ENCODE measurements around the gene MAGEH1. TPM values are rescaled to one million over a fixed set of nuclear protein-coding genes. Genes with fewer than 3 reads are reported as not detected.
"Not testable (repeated sequence)": the region's sequence is repeated elsewhere in the genome, so short reads cannot be mapped to it uniquely, and the experiment has no call there.

MAGEH1 gene
- total RNA-seq, 2 donors from 2014 or later, result 38.3 to 97.9 TPM

DNA sequence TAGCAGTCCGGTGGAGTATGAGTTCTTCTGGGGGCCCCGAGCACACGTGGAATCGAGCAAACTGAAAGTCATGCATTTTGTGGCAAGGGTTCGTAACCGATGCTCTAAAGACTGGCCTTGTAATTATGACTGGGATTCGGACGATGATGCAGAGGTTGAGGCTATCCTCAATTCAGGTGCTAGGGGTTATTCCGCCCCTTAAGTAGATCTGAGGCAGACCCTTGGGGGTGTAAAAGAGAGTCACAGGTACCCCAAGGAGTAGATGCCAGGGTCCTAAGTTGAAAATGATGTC is 852 bp downstream of the MAGEH1 start:
- H3K27ac ChIP-seq, result peak overlapping the region; percentile 72 to 77
- 3% methylated on average over 9 of the region's 9 CpGs for WGBS
- intact Hi-C loops (cut with DNase I), result no loop called here

DNA sequence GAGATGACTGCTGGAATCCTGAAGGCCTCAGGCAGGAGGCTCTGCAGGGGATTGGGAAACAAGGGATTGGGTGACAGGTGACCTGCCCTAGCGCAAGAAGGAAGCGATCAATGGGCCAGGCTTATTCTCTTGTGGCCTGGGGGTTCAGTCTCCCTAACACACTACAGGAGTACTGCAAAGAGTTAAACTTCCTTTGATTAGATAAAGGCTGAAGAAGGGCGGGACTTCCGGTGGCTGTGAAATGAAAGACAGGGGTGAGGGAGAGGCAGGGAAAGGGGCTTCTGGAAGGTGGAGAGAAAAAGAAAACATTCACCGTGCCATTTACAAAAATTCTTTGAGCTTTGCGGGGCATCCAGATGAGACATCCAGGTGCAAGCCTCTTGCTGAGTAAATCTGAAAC is 3.8 kb downstream of the MAGEH1 start:
- H3K27ac ChIP-seq; H3K4me1 ChIP-seq (replicated peaks); H3K4me3 ChIP-seq; intact Hi-C loops (cut with DNase I); H3K27me3 ChIP-seq (replicated peaks; ENCODE audit: insufficient read depth); H3K36me3 ChIP-seq; DNase-seq (ENCODE audit: low spot score); H3K9me3 ChIP-seq: not testable (repeated sequence)
- WGBS, result no CpG with 5 or more reads among the region's 6 CpGs

More for the DNA sequence above, 852 bp downstream of the MAGEH1 start:
- no peaks in the 10 kb centered on the region for H3K36me3 ChIP-seq
- no peaks in the 10 kb centered on the region for H3K9me3 ChIP-seq
- H3K4me1 ChIP-seq (replicated peaks), result no peaks in the 10 kb centered on the region
- TF ChIP-seq POLR2AphosphoS5 (IDR thresholded peaks at IDR 0.05) (no peak), POLR2A (IDR thresholded peaks at IDR 0.05) (no peak)
- TF ChIP-seq, protein P1, sequence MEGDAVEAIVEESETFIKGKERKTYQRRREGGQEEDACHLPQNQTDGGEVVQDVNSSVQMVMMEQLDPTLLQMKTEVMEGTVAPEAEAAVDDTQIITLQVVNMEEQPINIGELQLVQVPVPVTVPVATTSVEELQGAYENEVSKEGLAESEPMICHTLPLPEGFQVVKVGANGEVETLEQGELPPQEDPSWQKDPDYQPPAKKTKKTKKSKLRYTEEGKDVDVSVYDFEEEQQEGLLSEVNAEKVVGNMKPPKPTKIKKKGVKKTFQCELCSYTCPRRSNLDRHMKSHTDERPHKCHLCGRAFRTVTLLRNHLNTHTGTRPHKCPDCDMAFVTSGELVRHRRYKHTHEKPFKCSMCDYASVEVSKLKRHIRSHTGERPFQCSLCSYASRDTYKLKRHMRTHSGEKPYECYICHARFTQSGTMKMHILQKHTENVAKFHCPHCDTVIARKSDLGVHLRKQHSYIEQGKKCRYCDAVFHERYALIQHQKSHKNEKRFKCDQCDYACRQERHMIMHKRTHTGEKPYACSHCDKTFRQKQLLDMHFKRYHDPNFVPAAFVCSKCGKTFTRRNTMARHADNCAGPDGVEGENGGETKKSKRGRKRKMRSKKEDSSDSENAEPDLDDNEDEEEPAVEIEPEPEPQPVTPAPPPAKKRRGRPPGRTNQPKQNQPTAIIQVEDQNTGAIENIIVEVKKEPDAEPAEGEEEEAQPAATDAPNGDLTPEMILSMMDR (IDR thresholded peaks at IDR 0.05), result no peak
- H3K27me3 ChIP-seq (replicated peaks; ENCODE audit: insufficient read depth), result no peaks in the 10 kb centered on the region
- peak overlapping the region; percentile 42 to 44 for H3K4me3 ChIP-seq
- DNase-seq (ENCODE audit: low spot score), result no peak

- DNase-seq (ENCODE audit: low spot score); H3K27ac ChIP-seq; H3K4me1 ChIP-seq (replicated peaks); H3K27me3 ChIP-seq (replicated peaks; ENCODE audit: insufficient read depth); H3K36me3 ChIP-seq; H3K4me3 ChIP-seq; H3K9me3 ChIP-seq; intact Hi-C loops (cut with DNase I): not testable (repeated sequence)
- no CpG with 5 or more reads among the region's 5 CpGs for WGBS
Observed at GRCh38 chrX:55459426-55459825, 7.5 kb downstream of the MAGEH1 start.

- intact Hi-C loops (cut with DNase I); H3K27ac ChIP-seq; DNase-seq (ENCODE audit: low spot score); H3K27me3 ChIP-seq (replicated peaks; ENCODE audit: insufficient read depth); H3K9me3 ChIP-seq; H3K36me3 ChIP-seq; H3K4me3 ChIP-seq; H3K4me1 ChIP-seq (replicated peaks): not testable (repeated sequence)
- no CpG with 5 or more reads among the region's 4 CpGs for WGBS
Observed at GRCh38 chrX:55459926-55460325, 8.0 kb downstream of the MAGEH1 start.

DNA sequence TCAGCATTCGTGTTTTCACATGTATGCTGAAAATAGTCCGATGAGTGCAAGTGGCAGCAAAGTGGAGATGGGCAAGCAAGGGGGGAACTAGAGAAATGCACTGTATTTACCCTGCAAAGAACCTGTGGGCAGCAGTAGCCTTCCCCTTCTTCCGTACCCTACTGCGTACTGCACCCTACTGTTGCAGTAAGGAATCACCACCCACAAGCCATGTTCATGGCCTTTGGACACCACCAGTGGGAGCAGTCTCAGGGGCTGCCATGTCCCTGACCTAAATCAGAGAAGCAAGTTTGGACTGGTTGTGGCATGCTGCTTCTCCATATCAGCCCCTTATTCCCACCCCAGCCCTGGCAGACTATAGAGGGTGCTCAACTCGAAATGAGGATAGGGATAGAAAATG is 12.1 kb downstream of the MAGEH1 start:
- H3K36me3 ChIP-seq; intact Hi-C loops (cut with DNase I); H3K4me3 ChIP-seq; H3K27ac ChIP-seq; H3K27me3 ChIP-seq (replicated peaks; ENCODE audit: insufficient read depth); H3K9me3 ChIP-seq; H3K4me1 ChIP-seq (replicated peaks); DNase-seq (ENCODE audit: low spot score): not testable (repeated sequence)
- no CpG with 5 or more reads among the region's 5 CpGs for WGBS

GRCh38 chrX:55465108-55465507 is 13.2 kb downstream of the MAGEH1 start:
- H3K9me3 ChIP-seq; H3K27me3 ChIP-seq (replicated peaks; ENCODE audit: insufficient read depth); H3K36me3 ChIP-seq; H3K27ac ChIP-seq; H3K4me1 ChIP-seq (replicated peaks); intact Hi-C loops (cut with DNase I); H3K4me3 ChIP-seq; DNase-seq (ENCODE audit: low spot score): not testable (repeated sequence)
- WGBS, result no CpG with 5 or more reads among the region's 5 CpGs

GRCh38 chrX:55465791-55466190 is 13.9 kb downstream of the MAGEH1 start:
- H3K27me3 ChIP-seq (replicated peaks; ENCODE audit: insufficient read depth); H3K27ac ChIP-seq; DNase-seq (ENCODE audit: low spot score); H3K9me3 ChIP-seq; H3K4me1 ChIP-seq (replicated peaks); intact Hi-C loops (cut with DNase I); H3K4me3 ChIP-seq; H3K36me3 ChIP-seq: not testable (repeated sequence)
- WGBS, result no CpG with 5 or more reads among the region's 5 CpGs

DNA sequence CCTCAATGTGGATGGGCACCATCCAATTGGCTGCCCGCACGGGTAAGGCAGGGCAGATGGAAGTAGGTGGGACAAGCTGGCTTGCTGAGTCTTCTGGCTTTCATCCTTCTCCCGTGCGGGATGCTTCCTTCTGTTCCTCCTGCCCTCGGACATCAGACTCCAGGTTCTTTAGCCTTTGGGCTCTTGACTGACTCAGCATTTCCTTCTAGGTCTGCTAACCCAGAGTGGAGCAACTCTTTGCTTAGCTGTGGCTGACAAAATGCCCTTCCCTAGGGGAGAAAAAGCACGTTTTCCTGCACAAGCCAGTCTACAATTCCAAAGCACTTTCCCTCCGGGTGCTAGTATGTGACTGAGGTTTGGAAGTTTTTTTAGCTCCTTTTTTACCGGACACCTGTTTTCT is 28.0 kb downstream of the MAGEH1 start:
- H3K27ac ChIP-seq; H3K4me3 ChIP-seq; DNase-seq (ENCODE audit: low spot score); H3K36me3 ChIP-seq; intact Hi-C loops (cut with DNase I); H3K9me3 ChIP-seq; H3K27me3 ChIP-seq (replicated peaks; ENCODE audit: insufficient read depth); H3K4me1 ChIP-seq (replicated peaks): not testable (repeated sequence)
- WGBS, result 91% methylated on average over 4 of the region's 8 CpGs
